GM21390 (cell line): ENCODE data around the gene RPRD1B.
"Not testable (repeated sequence)": the region's sequence is repeated elsewhere in the genome, so short reads cannot be mapped to it uniquely, and the experiment has no call there.

Experiments
- ATAC-seq: cut with Tn5 transposase; IDR thresholded peaks from one replicate; pipeline ENCODE4 v1.9.1; 2021; ENCODE audit not compliant: unreplicated experiment

Gene RPRD1B

GRCh38 chr20:38095017-38095686, 61.6 kb downstream of the RPRD1B start:
- ATAC-seq = no peak

DNA sequence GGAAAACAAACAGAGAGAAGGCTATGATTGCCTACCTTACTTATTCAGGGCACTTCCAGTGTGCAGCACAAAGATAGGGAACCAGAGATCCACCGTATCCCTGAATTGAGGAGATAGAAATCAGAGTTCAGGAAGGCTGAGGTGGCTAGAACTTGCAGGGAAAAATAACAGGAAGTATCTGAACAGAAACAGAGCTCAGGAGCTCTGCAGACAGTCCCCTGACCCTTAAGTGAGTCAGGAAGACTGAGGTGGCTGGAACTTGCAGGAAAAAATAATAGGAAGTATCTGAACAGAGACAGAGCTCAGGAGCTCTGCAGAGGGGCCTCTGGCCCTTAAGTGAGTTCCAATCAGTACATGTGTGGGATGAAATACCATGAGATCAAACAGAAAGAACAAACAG, 65.4 kb downstream of the RPRD1B start:
- ATAC-seq = no peak

- not testable (repeated sequence) for ATAC-seq
Measured at GRCh38 chr20:38102206-38102605, 68.7 kb downstream of the RPRD1B start.

DNA sequence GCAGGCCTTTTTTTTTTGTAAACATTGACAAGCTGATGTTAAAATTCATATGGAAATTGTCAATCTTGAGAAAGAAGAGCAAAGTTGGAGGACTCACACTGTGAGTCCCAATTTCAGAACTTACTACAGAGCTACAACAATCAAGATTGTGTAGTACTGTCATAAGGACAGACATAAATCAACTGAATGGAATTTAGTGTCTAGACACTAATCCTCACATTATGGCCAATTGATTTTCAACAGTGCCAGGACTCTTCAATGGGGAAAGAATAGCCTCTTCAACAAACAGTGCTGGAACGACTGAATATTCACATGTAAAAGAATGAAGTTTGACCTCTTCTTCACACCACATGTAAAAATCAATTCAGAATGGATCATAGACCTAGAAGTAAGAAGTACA, 70.7 kb downstream of the RPRD1B start:
- ATAC-seq = no peak

DNA sequence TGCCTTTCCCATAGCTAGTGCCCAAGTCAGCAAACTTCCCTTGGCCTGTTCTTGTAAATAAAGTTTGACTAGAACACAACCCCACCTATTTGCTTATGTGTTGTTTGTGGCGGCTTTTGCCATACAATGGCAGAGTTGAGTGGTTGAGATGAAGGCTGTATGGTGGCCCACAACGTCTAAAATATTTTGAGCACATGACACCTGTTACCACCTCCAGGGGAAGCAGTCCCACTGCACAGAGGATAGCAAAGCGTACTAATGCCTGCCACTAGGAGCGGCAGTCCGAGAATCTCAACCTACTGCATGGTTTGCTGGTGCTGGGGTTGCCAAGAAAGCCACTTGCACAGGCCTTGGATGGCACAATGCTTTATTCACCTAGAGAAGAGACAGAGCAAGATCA, 72.9 kb downstream of the RPRD1B start:
- ATAC-seq = no peak

GRCh38 chr20:38107386-38107785, 73.8 kb downstream of the RPRD1B start:
- not testable (repeated sequence) for ATAC-seq

- not testable (repeated sequence) for ATAC-seq
Measured at GRCh38 chr20:38107916-38108315, 74.4 kb downstream of the RPRD1B start.

- no peak for ATAC-seq
Measured at GRCh38 chr20:38108438-38108985, 75.0 kb downstream of the RPRD1B start.

DNA sequence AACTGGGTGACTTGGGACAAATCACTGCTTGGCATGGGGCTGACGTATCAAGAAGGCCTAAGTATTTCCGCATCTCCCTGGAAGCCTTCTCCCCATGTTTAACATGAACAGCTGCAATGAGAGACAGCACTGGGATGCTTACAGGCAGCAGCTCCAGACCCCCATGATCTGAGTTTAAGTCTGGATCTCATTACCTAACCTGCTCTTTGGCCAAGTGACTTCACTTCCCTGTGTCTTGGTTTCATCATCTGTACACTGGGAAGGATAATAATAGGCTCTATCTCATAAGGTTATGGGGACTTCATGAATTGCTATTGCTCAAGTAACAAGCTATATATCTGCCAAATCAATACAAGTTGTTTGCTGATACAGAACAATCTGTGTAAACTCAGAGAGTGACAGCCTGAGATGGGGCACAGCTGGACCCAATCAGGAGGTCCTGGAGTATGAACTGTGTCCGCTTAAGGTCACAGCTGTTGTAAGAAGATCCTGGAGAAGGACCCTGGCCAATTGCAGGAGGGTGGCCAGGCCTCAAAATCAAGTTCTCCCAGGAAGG, 75.5 kb downstream of the RPRD1B start:
- ATAC-seq = no peak

DNA sequence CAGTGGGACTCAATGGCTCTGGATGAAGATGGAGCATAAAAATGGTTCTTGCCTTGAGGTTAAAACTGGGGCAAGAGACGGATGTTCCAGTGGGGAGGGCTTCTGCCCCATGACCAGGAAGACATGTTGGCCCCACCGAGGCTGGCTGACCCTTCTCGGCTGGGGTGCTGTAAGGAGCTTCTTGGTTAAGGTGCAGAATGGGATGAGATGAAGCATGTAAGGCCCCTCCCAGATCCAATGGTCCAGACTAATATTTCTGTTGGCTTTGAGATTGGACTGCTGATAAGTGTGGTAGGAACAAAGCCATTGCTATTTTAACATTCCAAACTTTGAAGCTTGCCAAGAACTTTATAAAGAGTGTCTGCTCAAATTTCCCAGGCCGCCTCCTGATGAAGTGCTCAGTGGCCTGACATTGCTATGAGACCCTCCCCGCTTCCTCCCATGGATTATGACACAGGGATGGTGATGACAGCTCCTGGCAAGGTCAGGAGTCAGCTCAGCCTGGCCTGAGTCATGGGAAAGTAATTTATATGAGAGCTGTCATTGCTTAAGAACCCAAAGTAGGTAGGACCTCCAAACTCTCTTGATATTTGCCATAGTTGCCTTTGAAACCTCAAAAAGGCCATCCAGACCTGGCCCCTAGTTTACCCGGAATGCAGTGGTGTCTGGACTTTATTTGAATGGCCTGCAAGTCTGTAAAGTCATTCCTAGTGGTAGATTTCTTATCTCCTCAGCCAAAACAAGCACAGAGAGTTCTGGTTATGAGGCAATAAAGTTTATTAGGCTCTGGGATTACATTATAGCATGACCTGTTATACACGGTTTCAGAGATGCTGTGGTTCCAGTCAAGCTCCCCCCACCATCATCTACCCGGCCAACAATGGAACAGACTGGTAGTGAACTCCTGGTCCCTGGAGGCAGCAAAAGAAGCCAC, 76.3 kb downstream of the RPRD1B start:
- no peak for ATAC-seq

GRCh38 chr20:38110525-38111178, 77.1 kb downstream of the RPRD1B start:
- ATAC-seq = no peak

DNA sequence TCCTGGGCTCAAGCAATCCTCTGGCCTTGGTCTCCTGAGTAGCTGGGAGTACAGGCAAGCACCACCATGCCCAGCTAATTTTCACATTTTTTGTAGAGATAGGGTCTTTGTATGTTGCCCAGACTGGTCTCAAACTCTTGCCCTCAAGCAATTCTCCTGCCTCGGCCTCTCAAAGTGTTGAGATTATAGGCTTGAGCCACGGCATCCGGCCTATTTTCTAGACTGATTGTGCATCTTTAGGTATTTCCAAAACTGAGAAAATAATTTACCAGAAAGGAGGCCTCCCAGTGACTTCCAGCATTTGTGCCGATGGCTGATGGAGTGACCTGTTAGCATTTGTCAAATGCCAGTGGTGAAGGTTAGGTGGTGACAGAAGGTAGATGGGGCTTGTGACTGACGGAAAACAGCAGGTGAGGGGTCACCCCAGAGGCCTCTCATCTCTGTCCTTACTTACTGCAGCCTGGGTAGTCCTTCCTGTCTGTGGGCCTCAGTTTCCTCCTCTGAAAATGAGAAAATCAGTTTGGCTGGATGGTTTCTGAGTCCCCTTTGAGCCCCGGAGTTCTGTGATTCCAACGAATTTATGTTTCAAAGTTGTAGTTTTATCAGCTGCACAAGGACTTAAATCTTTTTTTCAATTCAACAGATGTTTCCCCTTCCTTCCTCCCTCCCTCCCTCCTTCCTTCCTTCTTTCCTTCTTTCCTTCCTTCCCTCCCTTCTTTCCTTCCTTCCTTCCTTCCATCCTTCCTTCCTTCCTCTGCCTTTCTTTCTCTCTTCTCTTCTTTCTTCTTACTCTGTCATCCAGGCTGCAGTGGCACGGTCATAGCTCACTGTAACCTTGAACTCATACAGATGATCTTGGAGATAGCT, 78.1 kb downstream of the RPRD1B start:
- no peak for ATAC-seq

DNA sequence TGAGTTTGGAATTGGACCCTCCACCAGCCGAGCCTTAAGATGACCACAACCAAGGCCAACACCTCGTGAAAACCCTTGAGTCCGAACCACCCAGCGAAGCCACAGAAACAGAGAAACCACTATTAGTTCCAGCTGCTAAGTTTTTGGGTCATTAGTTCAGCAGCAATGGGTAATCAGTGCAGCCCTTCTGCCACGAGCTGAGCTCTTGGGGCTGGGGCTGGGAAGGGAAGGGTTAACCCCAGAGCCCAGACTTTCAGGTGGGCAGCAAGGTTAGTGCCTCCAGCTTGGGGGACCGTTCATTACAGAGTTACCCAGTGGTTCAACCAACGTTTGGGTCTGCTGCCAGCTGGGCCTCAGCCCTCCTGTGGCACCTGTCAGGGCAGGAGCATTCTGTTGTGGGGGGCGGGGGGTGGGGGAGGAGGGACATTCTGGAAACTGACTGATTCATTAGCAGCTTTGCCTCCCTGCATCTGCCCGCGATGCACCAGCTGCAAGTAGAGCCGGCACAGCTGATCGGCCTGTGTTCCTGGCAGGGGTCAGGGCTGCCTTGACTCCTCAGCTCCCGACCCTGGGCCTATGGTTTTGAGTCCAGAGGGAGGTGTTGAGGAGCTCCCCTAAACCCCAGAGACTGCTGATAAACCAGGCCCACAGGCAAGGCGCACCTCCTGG, 78.8 kb downstream of the RPRD1B start:
- ATAC-seq = no peak

DNA sequence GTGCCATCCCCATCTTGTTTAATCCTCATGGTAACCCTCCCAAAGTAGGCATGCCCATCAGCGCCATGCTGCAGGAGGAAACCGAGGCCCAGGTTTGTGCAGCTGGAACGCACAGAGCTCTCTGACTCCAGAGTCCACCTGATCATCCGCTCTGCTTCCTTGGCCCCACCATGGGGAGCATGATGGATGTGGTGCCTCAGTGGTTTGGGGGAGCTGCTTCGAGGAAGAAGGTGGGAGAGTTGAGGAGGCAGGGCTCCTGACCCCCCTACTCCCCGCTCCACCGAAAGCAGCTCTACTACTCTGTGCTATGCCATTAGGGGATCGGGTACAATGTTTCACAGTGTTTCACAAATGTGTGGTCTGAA, 79.4 kb downstream of the RPRD1B start:
- ATAC-seq = no peak

DNA sequence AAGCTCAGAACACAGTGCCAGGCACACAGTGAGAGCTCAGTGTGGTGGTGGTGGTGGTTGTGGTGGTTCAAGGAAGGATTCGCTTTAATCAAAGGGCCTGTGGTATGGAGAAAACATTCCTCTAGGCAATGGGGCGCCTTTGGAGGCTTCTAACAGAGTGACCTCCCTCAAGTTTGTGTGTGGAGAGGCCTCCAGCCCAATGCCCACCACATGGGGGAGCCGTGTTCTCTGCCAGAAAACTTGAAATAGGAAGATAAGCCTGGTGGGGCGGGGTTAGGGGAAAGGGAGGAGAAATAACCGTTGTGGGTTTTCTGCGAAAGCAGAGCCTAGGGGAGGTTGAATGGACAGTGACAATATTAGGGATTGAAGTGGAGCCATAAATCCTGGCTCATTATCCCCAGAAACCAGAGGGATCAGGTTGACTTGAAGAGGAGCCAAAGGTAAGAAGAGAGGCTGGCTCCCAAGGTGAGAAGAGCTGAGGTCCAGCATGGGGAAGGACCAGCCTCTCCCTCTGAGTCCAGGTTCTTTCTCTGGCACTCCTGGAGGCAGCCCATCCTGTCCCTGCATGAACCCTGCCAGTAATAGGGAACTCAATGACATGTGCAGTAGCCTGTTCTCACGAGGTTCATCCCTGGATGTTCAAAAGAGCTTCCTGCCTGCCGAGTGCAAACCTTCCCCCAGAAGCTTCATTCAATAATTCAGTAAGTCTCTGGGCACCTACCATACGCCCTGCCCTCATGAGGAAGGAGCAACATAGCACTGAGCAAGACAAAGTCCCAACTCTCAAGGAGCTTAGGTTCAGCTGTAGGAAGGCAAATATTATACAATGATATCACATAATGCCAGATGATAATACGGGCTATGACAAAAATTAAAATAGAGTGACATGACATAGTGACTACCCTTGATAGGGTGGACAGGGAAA, 80.1 kb downstream of the RPRD1B start:
- no peak for ATAC-seq

GRCh38 chr20:38114353-38114791, 80.8 kb downstream of the RPRD1B start:
- no peak for ATAC-seq

GRCh38 chr20:38115205-38115604, 81.7 kb downstream of the RPRD1B start:
- ATAC-seq = no peak

DNA sequence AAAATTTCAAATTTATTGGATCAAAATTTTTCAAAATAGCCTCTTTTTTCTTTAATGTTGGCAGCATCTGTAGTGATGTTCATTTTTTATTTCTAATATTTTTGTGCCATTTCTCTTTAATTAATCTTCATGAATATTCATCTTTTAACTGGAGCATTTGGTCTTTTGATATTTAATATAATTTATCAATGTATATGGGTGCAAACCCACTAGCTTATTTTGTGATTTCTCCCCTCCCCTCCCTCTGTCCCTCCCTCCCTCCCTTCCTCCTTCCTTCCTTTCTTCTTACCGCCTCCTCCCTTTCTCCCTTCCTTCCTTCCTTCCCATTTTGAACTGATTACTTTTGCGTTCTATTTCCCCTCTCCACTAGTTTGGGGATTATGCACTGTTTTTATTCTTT, 82.3 kb downstream of the RPRD1B start:
- ATAC-seq = no peak
